NCI-H146 (cell line): ENCODE data around the gene CRIP1.

Source experiments
- DNase-seq: peaks from one replicate; lab custom pipeline; 2025; lab: John Stamatoyannopoulos, UW

CRIP1 gene, protein sequence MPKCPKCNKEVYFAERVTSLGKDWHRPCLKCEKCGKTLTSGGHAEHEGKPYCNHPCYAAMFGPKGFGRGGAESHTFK

DNA sequence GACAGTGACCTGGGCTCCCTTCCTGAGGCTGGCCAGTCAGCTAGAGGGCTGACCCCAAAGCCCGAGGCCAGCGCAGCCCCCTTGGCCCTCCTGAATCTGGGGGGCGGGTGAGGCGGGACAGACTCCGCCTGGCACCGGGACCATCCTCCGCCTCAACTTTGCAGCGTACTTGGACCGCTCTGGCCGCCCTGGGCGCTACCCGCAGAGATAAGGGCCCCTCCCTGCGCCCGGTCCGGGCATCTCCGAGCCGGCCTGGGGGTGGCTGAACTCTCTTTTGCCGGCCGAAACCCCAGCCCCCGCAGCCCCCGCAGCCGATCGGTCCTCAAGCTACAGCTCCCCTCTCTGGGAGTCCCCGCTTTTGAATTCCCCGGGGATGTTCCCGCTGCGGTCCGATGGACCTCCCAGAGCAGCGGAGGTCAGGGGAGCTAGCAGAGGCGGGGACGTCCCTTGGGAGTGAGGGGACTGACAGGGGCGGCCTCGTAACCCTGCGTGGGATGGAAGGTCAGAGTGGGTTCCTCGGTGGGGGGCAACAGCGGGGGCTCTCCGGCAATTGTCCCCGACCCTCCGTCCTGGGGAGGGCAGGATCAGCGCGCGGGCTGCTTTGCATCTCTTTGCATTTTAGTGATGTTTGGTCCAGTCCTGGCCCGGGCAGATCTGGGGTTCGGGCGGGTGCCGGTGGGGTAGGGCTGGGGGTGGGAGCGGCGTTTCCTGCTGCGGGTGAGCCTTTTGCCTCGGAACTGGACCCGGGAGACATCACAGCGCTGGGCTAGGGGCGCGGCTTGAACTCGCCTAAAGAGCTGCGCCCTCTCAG lies at the start of gene CRIP1:
TSS of gene CRIP1 (plus strand) at position 724 of the 811 bp plus-strand sequence. CDS start 374 bp downstream, outside the sequence.
- no peak for DNase-seq

DNA sequence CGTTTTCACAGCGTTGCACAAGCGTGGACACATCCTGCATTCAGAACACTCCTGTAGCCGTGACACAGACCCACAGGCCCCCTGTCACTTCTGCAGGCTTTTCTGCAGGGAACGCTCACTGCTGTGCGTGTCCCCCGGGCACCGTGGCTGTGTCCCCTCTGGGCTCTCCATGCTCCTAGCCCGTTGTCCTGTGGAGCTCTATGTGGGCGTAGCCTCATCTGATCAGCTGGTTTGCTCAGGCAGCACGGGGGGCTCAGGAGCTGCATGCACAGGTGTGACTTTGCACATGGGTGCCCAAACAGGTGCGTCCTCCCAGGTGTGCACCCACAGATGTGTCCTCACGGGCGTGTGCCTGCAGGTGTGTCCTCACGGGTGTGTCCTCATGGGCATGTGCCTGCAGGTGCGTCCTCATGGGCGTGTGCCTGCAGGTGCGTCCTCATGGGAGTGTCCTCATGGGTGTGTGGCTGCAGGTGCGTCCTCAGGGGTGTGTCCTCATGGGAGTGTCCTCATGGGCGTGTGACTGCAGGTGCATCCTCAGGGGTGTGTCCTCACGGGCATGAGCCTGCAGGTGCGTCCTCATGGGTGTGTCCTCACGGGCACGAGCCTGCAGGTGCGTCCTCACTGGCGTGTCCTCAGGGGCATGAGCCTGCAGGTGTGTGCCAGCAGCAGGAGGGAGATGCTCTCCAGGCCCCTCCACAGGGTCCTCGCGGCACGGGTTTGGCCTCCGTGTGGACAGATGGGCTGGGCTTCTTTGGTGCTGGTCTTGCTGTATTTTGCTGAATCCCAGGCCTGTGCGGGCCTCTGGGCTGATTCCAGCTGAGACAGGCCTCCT lies 49.6 kb upstream of the CRIP1 start:
- peak; percentile 94 for DNase-seq

DNA sequence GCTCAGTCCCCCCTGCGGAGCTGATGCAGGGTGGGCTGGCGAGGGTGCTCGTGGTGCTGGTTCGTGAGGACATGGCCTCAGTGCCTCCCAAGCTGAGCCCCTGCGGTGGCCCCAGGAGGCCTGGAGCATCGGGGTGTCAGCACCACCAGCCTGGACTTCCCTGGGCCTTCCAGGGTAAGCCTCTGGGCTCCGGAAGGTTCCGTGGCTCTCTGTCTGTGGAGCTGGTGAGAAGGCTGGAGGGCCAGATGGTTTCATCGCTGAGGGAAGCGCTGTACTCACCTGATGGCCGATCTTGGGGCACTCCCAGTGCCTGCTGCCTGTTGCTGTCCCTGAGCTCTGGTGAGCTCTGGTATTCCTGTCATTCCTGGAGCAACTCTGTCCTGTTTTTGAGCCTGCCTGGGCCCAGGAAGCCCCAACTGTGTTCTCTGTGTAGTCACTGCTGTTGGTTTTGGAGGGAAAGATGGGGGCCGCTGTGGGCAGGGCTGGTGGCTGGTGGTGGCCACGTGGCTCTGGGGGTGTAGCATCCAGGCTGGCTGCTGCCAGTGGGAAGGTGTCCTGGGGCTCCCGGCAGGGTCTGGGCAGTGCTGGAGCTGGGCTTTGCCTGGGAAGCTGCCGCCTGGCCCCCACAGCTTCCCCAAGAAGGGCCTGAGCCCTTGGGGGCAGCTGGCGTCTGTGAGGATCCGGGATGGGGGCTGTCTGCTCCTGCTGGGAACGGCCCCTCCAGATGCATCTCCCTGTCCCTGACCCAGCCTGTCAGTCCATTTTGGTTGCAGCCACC lies 48.8 kb upstream of the CRIP1 start:
- no peak for DNase-seq

DNA sequence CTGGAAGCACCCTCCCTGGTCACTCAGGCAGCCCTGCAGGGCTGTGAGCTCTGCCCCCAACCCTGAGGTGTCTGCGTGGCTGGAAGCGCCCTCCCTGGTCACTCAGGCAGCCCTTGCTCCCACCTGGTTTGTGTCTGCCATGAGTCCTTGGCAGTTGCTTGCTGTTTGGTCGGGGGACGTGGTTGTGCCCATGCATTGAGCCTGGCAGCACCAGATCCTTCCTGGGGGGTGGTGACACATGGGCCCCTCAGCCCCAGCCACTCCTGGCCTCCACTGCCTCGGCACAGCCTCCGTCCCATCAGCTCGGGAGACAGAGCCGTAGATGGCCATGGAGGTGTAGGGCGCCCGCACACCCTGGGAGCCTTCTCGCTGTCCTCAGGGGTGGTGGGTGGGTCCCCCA lies 47.5 kb upstream of the CRIP1 start:
- no peak for DNase-seq

DNA sequence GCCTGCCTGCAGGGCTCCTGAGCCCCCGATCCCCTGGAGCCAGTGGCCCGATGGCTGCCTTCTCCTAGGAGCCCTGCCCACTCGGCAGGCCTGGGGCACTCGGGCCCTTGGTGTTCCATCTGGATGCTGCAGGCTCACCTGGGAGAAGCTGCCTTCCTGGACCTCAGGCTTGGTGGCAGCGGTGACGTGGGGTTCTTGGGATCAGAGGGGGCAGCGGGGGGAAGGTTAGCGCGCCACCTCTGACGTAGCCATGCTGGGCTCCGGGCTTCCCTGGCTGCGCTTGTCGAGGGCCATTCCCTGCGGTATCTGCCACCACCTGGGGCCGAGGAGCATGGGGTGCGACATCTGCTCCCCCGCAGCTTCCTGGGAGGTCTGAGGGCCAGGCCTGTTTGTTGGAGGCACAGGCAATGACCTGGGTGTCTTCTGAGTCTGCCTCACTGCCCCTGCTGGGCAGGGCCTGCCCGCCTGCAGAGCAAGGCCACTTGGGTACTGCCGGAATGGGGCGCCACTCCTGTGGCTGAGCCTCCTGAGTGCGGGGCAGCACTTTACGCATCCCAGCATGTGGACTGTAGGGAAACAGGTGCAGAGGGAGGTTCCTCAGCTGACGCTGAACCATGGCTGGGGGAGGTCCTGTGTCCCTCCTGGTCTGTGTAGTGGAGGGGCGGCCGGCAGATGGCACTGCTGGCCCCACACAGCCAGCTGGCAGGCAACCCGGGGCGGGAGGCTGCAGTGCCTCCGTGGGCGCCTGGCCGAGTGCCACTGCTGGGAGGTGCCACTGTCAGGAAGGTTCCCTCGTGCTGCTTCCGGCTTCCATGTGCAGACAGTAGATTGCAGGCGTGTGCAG lies 46.8 kb upstream of the CRIP1 start:
- no peak for DNase-seq

DNA sequence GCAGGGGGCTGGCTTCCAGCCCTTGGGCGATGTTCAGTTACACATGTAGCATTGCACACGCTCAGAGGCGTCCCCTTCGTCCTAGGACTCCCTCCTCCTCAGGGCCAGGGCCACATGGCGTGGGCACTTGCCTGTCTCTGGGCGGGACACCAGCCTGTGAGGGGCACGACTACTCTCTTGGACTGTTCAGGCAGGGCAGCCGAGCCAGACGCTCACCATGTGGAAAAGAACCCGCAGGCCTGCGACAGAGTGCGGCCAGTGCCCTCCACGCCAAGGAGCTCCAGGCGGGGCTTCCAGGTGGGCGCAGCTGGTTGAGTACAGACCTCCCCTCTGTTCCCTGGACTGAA lies 46.2 kb upstream of the CRIP1 start:
- no peak for DNase-seq

DNA sequence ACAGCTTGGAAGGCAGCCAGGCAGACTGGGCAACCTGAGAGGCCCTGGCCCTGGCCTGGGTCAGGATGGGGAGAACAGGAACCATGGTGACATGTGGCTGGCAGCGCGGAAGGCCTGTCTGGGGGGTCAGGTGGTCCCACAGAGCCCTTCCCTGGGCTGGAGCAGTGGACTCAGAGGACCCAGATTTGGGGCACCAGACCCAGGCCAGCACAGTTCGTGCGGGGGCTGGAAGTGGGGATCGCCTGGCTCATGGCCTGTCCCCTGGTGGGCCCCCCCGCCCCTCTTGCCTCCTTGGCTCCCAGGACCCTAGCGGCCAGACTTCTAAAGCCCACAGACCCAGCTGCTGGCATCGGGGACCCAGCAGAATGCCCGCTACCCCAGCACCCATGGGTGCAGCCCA lies 45.7 kb upstream of the CRIP1 start:
- no peak for DNase-seq

DNA sequence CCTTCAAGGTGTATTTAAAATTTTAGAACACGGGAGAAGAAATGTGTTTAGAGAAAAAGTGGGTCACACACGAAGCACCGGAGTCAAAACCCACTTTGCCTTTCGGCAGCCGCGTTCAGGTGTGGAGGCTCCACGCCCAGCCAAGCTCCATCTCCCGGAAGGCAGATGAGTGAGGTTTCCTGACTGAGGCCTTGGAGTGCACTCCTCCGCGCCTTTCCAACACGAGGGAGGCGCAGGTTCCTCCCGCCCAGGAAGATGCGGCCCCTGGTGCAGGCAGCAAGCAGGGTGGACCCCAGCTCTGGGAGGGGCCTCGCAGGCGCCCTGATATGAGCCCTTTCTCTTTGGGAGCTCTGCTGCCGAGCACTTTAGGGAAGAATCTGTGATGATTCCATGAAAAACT lies 44.6 kb upstream of the CRIP1 start:
- DNase-seq: no peak

DNA sequence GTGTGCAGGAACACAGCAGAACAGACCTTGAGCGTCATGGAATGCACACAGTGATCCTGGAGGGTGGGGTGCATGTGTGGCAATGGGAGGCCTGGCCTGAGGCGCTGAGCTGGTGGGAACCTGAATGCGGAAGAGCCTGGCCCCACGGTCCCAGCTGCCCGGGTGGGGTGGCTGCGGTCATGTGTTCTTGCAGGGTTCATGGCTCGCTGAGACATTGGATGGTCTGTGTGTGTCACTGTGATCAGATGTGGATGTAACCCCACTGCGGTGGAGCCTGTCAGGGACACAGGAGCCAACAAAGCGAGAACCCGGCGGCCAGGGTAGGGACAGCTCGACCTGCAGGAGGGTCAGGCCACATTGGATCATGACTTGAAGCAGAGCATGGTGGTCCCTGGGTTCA lies 43.9 kb upstream of the CRIP1 start:
- no peak for DNase-seq

DNA sequence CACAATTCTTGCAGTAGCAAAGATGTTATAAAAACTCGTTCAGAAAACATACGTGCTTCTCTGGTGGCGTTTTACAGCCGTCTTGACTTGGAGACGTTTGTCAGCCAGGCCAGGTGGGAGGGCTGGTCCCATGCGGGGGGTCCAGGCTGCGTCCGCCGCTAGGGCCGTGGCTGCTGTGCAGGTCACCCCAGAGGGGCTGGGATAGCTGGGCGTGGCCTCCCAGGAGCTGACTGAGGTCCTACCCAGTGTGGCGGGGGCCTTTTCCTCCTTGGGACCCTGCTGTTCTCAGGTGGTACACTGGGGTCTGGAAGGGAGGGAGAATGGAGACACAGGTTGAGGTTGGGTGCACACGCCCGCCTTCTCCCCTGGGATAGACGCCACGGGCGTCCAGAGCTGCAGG lies 41.8 kb upstream of the CRIP1 start:
- no peak for DNase-seq

DNA sequence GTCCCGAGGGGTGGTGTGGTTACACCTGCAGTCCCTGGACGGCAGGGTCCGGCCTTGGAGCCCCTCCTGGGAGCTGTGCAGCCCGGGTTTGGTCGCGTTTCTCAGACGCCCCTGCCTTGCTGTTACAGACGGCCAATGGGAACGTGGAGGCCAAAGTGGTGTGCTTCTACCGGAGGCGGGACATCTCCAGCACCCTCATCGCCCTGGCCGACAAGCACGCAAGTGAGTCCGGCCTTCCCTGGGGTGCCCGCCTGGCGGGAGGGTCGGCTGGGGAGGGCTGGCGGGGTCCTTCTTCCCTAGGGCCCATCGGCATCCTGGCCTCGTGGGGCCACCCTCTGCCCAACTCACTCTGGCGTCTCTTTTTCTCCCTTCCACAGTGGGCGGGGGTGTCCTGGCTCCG lies 41.4 kb upstream of the CRIP1 start:
- no peak for DNase-seq

DNA sequence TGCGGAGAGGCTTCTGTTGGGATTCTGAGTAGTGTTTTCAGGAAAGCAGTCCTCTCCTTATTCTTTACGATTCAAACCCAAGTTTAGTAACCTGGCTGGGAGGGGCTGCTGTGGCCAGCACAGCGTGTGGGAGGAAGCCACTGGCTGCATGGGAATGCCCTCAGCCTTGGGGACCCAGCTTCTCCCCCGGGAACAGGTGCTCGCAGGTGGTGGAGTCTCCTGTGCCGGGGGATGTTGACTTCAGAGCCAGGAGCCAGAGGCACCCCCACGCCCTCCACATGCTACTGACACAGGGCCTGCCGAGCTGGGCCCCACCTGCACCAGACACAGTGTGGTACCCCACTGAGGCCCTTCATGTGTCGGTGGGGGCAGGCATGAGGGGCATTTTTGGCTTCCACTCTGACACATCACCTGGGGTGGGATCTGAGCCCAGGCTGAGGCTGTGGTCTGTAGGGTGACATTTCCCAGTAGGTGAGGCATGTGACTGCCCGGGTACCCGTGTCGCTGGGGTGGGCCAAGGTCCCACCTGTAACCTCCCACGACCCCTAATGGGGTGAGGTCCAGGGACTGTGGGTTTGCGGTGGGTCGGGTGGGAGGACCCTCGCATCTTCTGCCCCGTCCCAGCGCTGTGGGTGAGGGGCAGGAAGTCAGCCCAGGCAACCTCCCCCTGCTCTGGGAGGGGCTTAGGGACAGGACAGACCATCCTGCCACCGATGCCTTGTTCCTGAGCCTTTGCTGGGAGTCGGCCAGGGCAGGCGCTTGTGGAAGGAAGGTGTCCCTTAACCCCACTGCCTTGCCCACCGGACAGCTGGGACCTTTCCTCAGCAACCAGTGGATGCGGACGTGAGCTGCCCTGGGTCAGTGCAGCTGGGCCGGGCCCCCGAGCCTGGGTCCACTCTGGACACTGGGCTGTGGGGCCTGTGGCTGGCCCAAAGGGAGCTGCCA lies 40.5 kb upstream of the CRIP1 start:
- DNase-seq: no peak

DNA sequence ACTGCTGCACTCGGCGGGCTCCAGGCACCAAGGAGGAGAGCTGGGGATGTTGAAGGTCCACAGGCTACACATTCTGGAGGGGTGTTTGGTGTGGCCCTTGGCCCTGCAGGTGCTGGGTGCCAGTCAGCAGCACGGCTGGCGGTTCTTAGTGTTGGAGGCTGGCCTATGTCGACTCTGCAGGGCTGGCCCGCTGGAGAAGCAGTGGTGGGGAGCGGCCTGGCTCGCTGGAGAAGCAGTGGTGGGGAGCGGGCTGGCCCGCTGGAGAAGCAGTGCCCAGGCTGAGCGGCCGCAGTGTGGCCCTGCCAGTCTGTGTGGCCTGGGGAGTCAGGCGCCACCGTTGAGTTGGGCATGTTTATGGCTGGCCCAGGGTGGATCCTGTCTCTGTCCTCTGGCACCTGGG lies 39.7 kb upstream of the CRIP1 start:
- DNase-seq: no peak

DNA sequence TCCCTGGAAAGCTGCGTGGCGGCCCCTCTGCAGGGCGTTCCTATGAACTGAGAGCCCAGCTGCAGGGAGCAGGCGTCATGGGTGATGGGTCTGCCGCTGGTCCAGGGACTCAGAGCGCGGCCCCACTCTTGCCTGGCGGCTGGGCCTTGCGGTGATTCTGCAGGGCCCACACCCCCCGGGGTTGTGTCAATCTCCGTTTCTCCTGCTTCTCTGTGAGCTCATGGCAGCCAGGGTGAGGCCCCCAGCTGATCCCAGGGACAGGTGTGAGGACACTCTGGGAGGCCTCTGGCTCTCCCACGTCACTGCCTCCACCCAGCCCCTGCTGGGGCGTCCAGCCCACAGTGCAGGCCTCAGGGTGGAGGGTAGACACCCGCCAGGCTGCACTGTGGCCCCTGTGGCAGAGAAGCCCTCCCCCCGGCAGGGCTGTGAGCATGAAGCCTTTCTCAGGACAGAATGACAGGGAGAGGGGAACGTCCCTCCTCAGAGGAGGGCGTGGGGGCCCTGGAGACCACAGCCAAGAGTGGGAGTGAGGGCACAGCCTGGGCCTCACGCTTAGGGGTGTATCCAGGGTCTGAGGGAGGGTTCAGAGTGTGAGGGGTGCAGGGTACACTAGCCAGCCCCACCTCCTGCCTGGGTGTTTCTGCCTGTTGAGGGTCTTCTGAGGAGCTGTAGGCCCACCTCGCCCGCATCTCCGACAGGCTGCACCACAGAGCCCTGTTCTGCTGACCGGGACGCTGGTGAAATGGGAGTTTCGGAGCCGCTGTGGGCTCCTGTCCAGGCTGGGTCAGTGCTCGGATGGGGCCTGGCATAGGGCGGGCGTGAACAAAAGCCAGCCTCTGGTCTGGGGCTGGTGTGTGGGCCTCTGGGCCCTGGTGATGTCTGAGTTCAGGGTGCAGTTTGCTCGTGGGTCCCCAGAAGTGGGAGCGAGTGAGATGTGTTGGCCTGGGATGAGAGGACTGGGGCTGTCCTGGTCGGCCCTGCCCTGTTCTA lies 38.7 kb upstream of the CRIP1 start:
- peak; percentile 88 for DNase-seq

DNA sequence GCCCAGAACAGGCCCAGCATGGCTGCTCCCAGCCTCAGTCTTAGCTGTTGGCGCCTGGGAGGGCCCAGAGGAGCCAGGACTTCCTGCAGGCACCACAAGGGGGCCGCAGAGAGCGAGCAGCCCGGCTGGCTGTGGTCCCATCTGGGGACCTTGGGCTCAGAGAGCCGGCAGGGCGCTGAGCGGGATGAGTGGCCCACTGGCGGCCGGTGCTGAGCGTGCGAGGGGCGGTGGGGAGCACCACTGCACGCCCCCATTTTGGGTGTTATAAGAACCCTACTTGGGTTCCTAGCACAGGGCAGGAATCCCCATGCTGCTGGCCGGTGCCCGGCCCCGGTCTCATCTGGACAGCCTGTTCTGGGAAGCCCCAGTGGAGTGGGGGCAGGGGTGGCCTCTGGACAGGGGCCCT lies 38.0 kb upstream of the CRIP1 start:
- peak; percentile 31 for DNase-seq

DNA sequence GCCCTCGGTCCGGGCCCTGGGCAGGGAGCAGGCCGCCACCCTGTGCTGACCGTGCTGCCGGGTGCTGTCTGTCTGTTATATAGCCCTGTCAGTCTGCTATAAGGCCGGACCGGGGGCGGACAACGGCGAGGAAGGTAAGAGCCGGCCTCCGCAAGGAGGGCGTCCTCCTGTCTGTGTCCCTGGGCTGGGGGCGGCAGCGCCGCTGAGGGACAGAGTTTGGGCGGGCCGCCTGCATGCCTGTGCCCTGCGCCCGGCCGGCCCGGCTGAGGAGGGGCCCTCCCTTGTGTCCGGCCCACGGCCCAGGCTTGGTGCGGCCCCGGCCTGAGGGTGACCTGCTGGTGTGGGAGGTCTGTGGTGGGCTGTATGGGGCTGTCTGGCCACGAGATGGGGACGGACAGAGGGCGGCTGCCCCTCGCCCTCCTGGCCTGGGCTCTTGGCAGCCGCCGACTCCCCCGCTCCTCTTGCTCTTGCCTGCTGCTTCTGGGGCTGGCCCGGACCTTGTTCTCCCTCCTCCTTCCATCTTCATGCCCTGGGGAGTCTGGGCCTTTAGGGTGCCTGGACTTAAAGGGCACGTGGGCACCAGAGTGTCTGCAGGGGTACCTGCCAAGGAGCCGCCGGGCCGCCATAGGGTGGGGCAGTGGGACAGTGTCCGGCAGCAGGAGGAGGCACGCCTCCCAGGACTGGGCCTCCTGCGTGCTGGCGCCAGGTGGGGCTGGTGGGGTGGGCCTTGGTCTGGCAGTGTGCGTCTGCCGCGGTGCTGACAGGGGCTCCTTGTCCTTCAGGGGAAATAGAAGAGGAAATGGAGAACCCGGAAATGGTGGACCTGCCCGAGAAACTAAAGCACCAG lies 37.2 kb upstream of the CRIP1 start:
- DNase-seq: no peak

DNA sequence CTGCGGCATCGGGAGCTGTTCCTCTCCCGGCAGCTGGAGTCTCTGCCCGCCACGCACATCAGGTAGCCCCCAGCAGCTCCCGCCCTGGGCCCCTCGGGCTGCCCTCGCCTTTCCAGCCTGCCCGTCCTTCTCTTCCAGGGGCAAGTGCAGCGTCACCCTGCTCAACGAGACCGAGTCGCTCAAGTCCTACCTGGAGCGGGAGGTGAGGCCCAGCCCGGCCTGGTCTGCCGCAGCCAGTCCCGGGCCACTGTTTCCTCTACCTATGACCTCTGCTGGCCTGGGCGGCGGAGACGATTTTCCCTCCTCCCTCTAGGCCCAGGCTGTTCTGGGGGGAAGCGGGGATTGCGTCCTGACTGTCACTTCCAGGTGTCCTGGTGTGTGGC lies 36.6 kb upstream of the CRIP1 start:
- DNase-seq: no peak
